Lung (tissue), 12 donors: ENCODE measurements around the gene ERC2. TPM values are rescaled to one million over a fixed set of nuclear protein-coding genes. Genes with fewer than 3 reads are reported as not detected.

Experiments
- ATAC-seq: fragments of 200-7000 bp; cut with Tn5 transposase; one replicate; pipeline ENCODE4 v1.9.1; 2020; ENCODE audit warnings: moderate number of reproducible peaks; ENCODE audit not compliant: insufficient read depth, low FRiP score
- DNase-seq, 3 donors: peaks; one replicate each; pipeline ENCODE4 v3.0.0-alpha.2; 2013 to 2017
- H3K27ac ChIP-seq, 2 donors: one replicate each; pipeline ENCODE4 v1.5.1; 2013; ENCODE audit warnings: mild to moderate bottlenecking in 2 of 2, moderate library complexity in 2 of 2, control low read depth in 1 of 2, inconsistent platforms in 1 of 2, low read depth in 1 of 2, low read length in 1 of 2
- H3K27me3 ChIP-seq, 3 donors: one replicate each; pipeline ENCODE4 v1.5.1; 2013; ENCODE audit warnings: low read length in 2 of 3; ENCODE audit not compliant: control insufficient read depth in 3 of 3, insufficient read depth in 3 of 3
- H3K36me3 ChIP-seq, 4 donors: one replicate each; pipeline ENCODE4 v1.5.1; 2013; ENCODE audit warnings: low read length in 4 of 4, mild to moderate bottlenecking in 1 of 4, moderate library complexity in 1 of 4; ENCODE audit not compliant: control insufficient read depth in 4 of 4, insufficient read depth in 4 of 4
- H3K4me1 ChIP-seq, 5 donors: one replicate each; pipeline ENCODE4 v1.5.1; 2013; ENCODE audit warnings: low read length in 5 of 5, mild to moderate bottlenecking in 2 of 5, moderate library complexity in 1 of 5; ENCODE audit not compliant: control insufficient read depth in 5 of 5, insufficient read depth in 5 of 5
- H3K4me3 ChIP-seq: one replicate; pipeline ENCODE4 v1.5.1; 2013; ENCODE audit warnings: mild to moderate bottlenecking, control low read depth, moderate library complexity
- H3K9ac ChIP-seq, 2 donors: one replicate each; pipeline ENCODE4 v1.5.1; 2013; ENCODE audit warnings: low read length in 2 of 2, control low read depth in 1 of 2; ENCODE audit not compliant: insufficient read depth in 1 of 2
- H3K9me3 ChIP-seq, 4 donors: one replicate each; pipeline ENCODE4 v1.5.1; 2013; ENCODE audit warnings: low read length in 3 of 4, mild to moderate bottlenecking in 1 of 4, moderate library complexity in 1 of 4; ENCODE audit not compliant: control insufficient read depth in 4 of 4, insufficient read depth in 3 of 4
- CTCF ChIP-seq: IDR thresholded peaks from 2 replicates; pipeline ENCODE4 v1.5.1; 2012; ENCODE audit warnings: mild to moderate bottlenecking; ENCODE audit errors: control extremely low read depth, extremely low read depth
- WGBS, 2 donors: extraction: QIAGEN DNeasy Blood & Tissue Kit; methylation state at CpG; one replicate each; pipeline ENCODE4 v1.1.7; 2013; 5-methylcytosine and 5-hydroxymethylcytosine counted together
- polyA plus RNA-seq, 2 donors: library from polyadenylated mRNA; stranded (reverse); fragments of 200-250 nt; gene quantifications; one replicate each; pipeline ENCODE4 v1.2.1, GENCODE V29; 2013
- total RNA-seq, 2 donors: library from RNA; depleted of rRNA in 1 of 2; stranded (reverse); fragments of >200 nt in 1 of 2; gene quantifications; one replicate each; pipeline ENCODE4 v1.2.1, GENCODE V29; 2014 to 2021
- donor health status: control.
- donor health status: control.
- donor health status: Bipolar disorder and iron deficiency.
- donor health status: healthy.
- donor health status: DM: yes; HTN: yes; CAD: no.

The ERC2 gene
- total and polyA plus RNA-seq, 4 donors: 0.20 to 3.5 (median 0.97) TPM

GRCh38 chr3:55571913-55572312, 896.4 kb downstream of the ERC2 start:
- no peak for TF ChIP-seq CTCF
- WGBS, 2 donors: 37 to 50% methylated on average over 10 of the region's 10 CpGs
- no peak overlapping the region for H3K4me3 ChIP-seq
- DNase-seq: peak; percentile 71 to 79 (median 74)
- H3K36me3 ChIP-seq: no peaks in the 10 kb centered on the region
- H3K27me3 ChIP-seq: no peaks in the 10 kb centered on the region
- H3K9ac ChIP-seq: peak overlapping the region in 1 of 2 donors; percentile 13
- H3K4me1 ChIP-seq: peaks cover 2 to 14% (median 5%) of the 10 kb centered on the region in 5 donors
- H3K9me3 ChIP-seq: no peaks in the 10 kb centered on the region
- H3K27ac ChIP-seq: peak overlapping the region in 1 of 2 donors; percentile 64
- peak; percentile 41 for ATAC-seq

- DNase-seq (peak in 1 of 3 donors; percentile 16), ATAC-seq (no peak)
- TF ChIP-seq CTCF: no peak
- WGBS, 2 donors: 21 to 40% methylated on average over 3 of the region's 3 CpGs
- Histone ChIP-seq H3K9ac (no peak overlapping the region), H3K9me3 (no peaks in the 10 kb centered on the region), H3K4me3 (no peak overlapping the region), H3K36me3 (no peaks in the 10 kb centered on the region), H3K27ac (no peak overlapping the region), H3K27me3 (no peaks in the 10 kb centered on the region), H3K4me1 (peaks cover 2 to 14% (median 5%) of the 10 kb centered on the region in 5 donors)
These were observed 897.0 kb downstream of the ERC2 start for GRCh38 chr3:55571216-55571813.

- DNase-seq: no peak
These were observed 898.0 kb downstream of the ERC2 start for GRCh38 chr3:55570271-55570711.

More at GRCh38 chr3:55570271-55570711, 898.0 kb downstream of the ERC2 start:
- WGBS, 2 donors: 79% methylated on average over 9 of the region's 9 CpGs
- Histone ChIP-seq H3K36me3 (no peaks in the 10 kb centered on the region), H3K27me3 (no peaks in the 10 kb centered on the region), H3K27ac (no peak overlapping the region), H3K9ac (no peak overlapping the region), H3K4me1 (peaks cover 3 to 14% (median 6%) of the 10 kb centered on the region in 5 donors), H3K4me3 (no peak overlapping the region), H3K9me3 (no peaks in the 10 kb centered on the region)
- no peak for ATAC-seq
- no peak for TF ChIP-seq CTCF
